Stomach (tissue), 9 donors: ENCODE data around the gene MRPL42. TPM values are rescaled to one million over a fixed set of nuclear protein-coding genes. Genes with fewer than 3 reads are reported as not detected.
"Not testable (repeated sequence)": the region's sequence is repeated elsewhere in the genome, so short reads cannot be mapped to it uniquely, and the experiment has no call there.

Experiments
- DNase-seq, 2 donors: peaks; one replicate each; pipeline versions ENCODE4 v3.0.0 to v3.0.0-alpha.2; 2013 to 2019
- H3K27ac ChIP-seq, 5 donors: fragments of 200-600 bp in 4 of 5; sonication (generic) in 4 of 5; one replicate each; pipeline ENCODE4 v1.5.1; 2013 to 2019; ENCODE audit warnings: mild to moderate bottlenecking in 1 of 5, moderate library complexity in 1 of 5
- H3K27me3 ChIP-seq, 3 donors: fragments of 200-600 bp; sonication (generic); one replicate each; pipeline ENCODE4 v1.5.1; 2017 to 2019; ENCODE audit warnings: mixed run types in 1 of 3
- H3K36me3 ChIP-seq, 4 donors: fragments of 200-600 bp; sonication (generic); 1 replicate in 3 of 4; 2 replicates in 1 of 4; pipeline ENCODE4 v1.5.1; 2016 to 2019
- H3K4me1 ChIP-seq, 4 donors: fragments of 200-600 bp; sonication (generic); one replicate each; pipeline ENCODE4 v1.5.1; 2016 to 2019
- H3K4me3 ChIP-seq, 4 donors: fragments of 200-600 bp; sonication (generic) in 3 of 4; one replicate each; pipeline ENCODE4 v1.5.1; 2016 to 2019; ENCODE audit warnings: mild to moderate bottlenecking in 1 of 4
- H3K9me3 ChIP-seq, 4 donors: fragments of 200-600 bp; sonication (generic); one replicate each; pipeline ENCODE4 v1.5.1; 2016 to 2019
- CTCF ChIP-seq, 7 experiments: fragments of 450-650 bp in 4 of 7; fragments of 200-600 bp in 3 of 7; sonication (generic) in 3 of 7; IDR thresholded peaks; one replicate each; pipeline ENCODE4 v1.5.1; 2016 to 2019; ENCODE audit warnings: antibody characterized with exemption in 7 of 7, control low read depth in 2 of 7, mild to moderate bottlenecking in 1 of 7
- EP300 ChIP-seq: sonication (generic); formaldehyde crosslinking; IDR thresholded peaks from one replicate; pipeline ENCODE4 v1.6.1; 2017; ENCODE audit warnings: antibody characterized with exemption
- POLR2A ChIP-seq, 4 donors: fragments of 450-650 bp; IDR thresholded peaks; one replicate each; pipeline ENCODE4 v1.6.1; 2016; ENCODE audit warnings: antibody characterized with exemption in 4 of 4, control low read depth in 2 of 4, mild to moderate bottlenecking in 1 of 4, moderate library complexity in 1 of 4
- POLR2AphosphoS5 ChIP-seq, 3 donors: sonication (generic); formaldehyde crosslinking; IDR thresholded peaks; one replicate each; pipeline ENCODE4 v1.6.1; 2016; ENCODE audit warnings: antibody characterized with exemption in 3 of 3
- WGBS, 5 donors: extraction: QIAGEN DNeasy Blood & Tissue Kit in 3 of 5; methylation state at CpG; one replicate each; pipeline versions ENCODE4 v1.1.5 to v1.1.7; 2013 to 2018; 5-methylcytosine and 5-hydroxymethylcytosine counted together
- intact Hi-C: fragments of 100-400 bp; cut with DNase I; formaldehyde crosslinking; loops from one replicate; pipeline ENCODE4 v1.15.1; 2023; ENCODE audit warnings: low total_unique reads
- polyA plus RNA-seq, 3 donors: library from polyadenylated mRNA; stranded (reverse); fragments of 200-250 nt; gene quantifications; one replicate each; pipeline ENCODE4 v1.2.3, GENCODE V29; 2013
- small RNA-seq, 4 donors: library from RNA; depleted of rRNA; stranded (forward); fragments of <200 nt; gene quantifications; one replicate each; pipeline ENCODE3, GENCODE V24; 2016
- total RNA-seq, 5 donors: library from RNA; depleted of rRNA; stranded (reverse); fragments of >200 nt; gene quantifications; one replicate each; pipeline versions ENCODE4 v1.1.0 to v1.2.3, GENCODE V29; 2014 to 2016
- donor health status: healthy with polysubstance abuse.
- donor health status: Bipolar disorder and iron deficiency.
- donor health status: healthy.

Gene MRPL42
- total and polyA plus RNA-seq, 8 donors = 3.5 to 90.1 (median 31.2) TPM

GRCh38 chr12:93552427-93552826, 85.1 kb downstream of the MRPL42 start:
- Histone ChIP-seq H3K27me3 (no peaks in the 10 kb centered on the region), H3K27ac (no peak overlapping the region), H3K9me3 (no peaks in the 10 kb centered on the region), H3K4me3 (no peak overlapping the region), H3K36me3 (peaks cover 0 to 3% (median 0%) of the 10 kb centered on the region in 4 donors), H3K4me1 (no peaks in the 10 kb centered on the region)
- intact Hi-C loops = no loop called here
- WGBS, 5 donors = 69 to 91% (median 79%) methylated on average over 4 of the region's 4 CpGs
- no peak for TF ChIP-seq CTCF (IDR thresholded peaks at IDR 0.05)
- TF ChIP-seq POLR2AphosphoS5 (IDR thresholded peaks at IDR 0.05) = no peak
- TF ChIP-seq EP300 = no peak
- no peak for TF ChIP-seq POLR2A (IDR thresholded peaks at IDR 0.05)
- no peak for DNase-seq

- H3K27me3 ChIP-seq, intact Hi-C loops, H3K4me1 ChIP-seq, DNase-seq, H3K27ac ChIP-seq, H3K4me3 ChIP-seq: not testable (repeated sequence)
- Histone ChIP-seq H3K9me3 (peaks cover 4 to 19% (median 10%) of the 10 kb centered on the region in 4 donors), H3K36me3 (peaks cover 0 to 18% (median 1%) of the 10 kb centered on the region in 4 donors)
Measured at GRCh38 chr12:93557879-93558278, 90.6 kb downstream of the MRPL42 start.

GRCh38 chr12:93558685-93559084, 91.4 kb downstream of the MRPL42 start:
- H3K4me3 ChIP-seq, H3K4me1 ChIP-seq, H3K27ac ChIP-seq, intact Hi-C loops, H3K27me3 ChIP-seq, DNase-seq: not testable (repeated sequence)
- peaks cover 0 to 18% (median 1%) of the 10 kb centered on the region in 4 donors for H3K36me3 ChIP-seq
- peaks cover 4 to 19% (median 10%) of the 10 kb centered on the region in 4 donors for H3K9me3 ChIP-seq
- 86 to 98% (median 90%) methylated on average over 1 of the region's 1 CpG for WGBS, 5 donors

- intact Hi-C loops = no loop called here
Measured at GRCh38 chr12:93563807-93564538, 96.7 kb downstream of the MRPL42 start.

GRCh38 chr12:93565760-93566159, 98.4 kb downstream of the MRPL42 start:
- intact Hi-C loops = loop anchor here (5.0 kb wide), 2 partner anchors 63 to 537 kb away; no protein-coding TSS in a partner anchor
- Histone ChIP-seq H3K4me3 (no peak overlapping the region), H3K27ac (no peak overlapping the region), H3K27me3 (no peaks in the 10 kb centered on the region), H3K9me3 (peaks cover 0 to 3% (median 0%) of the 10 kb centered on the region in 4 donors), H3K36me3 (peaks cover 0 to 44% (median 17%) of the 10 kb centered on the region in 4 donors), H3K4me1 (peaks cover 0 to 14% (median 11%) of the 10 kb centered on the region in 4 donors)
- no peak for TF ChIP-seq CTCF (IDR thresholded peaks at IDR 0.05)
- TF ChIP-seq POLR2AphosphoS5 (IDR thresholded peaks at IDR 0.05) = no peak
- TF ChIP-seq EP300 = no peak
- no peak for TF ChIP-seq POLR2A (IDR thresholded peaks at IDR 0.05)
- DNase-seq = no peak
- WGBS, 5 donors = 93 to 98% (median 95%) methylated on average over 3 of the region's 3 CpGs

More at GRCh38 chr12:93563807-93564538, 96.7 kb downstream of the MRPL42 start:
- H3K9me3 ChIP-seq = peaks cover 0 to 6% (median 2%) of the 10 kb centered on the region in 4 donors
- H3K27ac ChIP-seq = peak overlapping the region; percentile 16 to 68 (median 47)
- peaks cover 0 to 8% (median 5%) of the 10 kb centered on the region in 4 donors for H3K4me1 ChIP-seq
- 36 to 61% (median 51%) methylated on average over 6 of the region's 6 CpGs for WGBS, 5 donors
- H3K4me3 ChIP-seq = no peak overlapping the region
- TF ChIP-seq POLR2AphosphoS5 (IDR thresholded peaks at IDR 0.05) = peak in 2 of 3 donors; percentile 78 to 85
- TF ChIP-seq CTCF (IDR thresholded peaks at IDR 0.05) = no peak
- peaks cover 0 to 48% (median 17%) of the 10 kb centered on the region in 4 donors for H3K36me3 ChIP-seq
- H3K27me3 ChIP-seq = no peaks in the 10 kb centered on the region
- peak; percentile 53 to 80 for DNase-seq

Small RNA genes lying within 50 kb of the gene (small RNA-seq; reads per million reads assigned to genes)
- 0 reads per million in 4 donors for gene RF00019

Other genes starting within 250 kb of the MRPL42 start
- 10 to 100 TPM; 19.8 to 77.7 (median 38.8) TPM for gene NUDT4, start 89.6 kb upstream of the MRPL42 start, total RNA-seq
- 10 to 100 TPM; 17.5 to 28.0 (median 23.5) TPM for gene NUDT4, start 89.6 kb upstream of the MRPL42 start, polyA plus RNA-seq
- 10 to 100 TPM in 4 of 5 donors, 1 to 10 TPM in 1; 6.1 to 47.4 (median 17.9) TPM for gene UBE2N, start 25.6 kb upstream of the MRPL42 start, total RNA-seq
- 10 to 100 TPM; 38.8 to 65.7 (median 63.7) TPM for gene UBE2N, start 25.6 kb upstream of the MRPL42 start, polyA plus RNA-seq
- gene SOCS2, start 105.2 kb downstream of the MRPL42 start, total RNA-seq = 100 to 1,000 TPM in 1 of 5 donors, 10 to 100 TPM in 4; 42.0 to 111 (median 71.3) TPM
- 10 to 100 TPM; 13.5 to 55.8 (median 25.5) TPM for gene SOCS2, start 105.2 kb downstream of the MRPL42 start, polyA plus RNA-seq
- 10 to 100 TPM in 4 of 5 donors, 1 to 10 TPM in 1; 2.3 to 30.9 (median 18.7) TPM for gene CRADD, start 209.9 kb downstream of the MRPL42 start, total RNA-seq
- 10 to 100 TPM in 2 of 3 donors, 1 to 10 TPM in 1; 9.6 to 20.5 (median 13.0) TPM for gene CRADD, start 209.9 kb downstream of the MRPL42 start, polyA plus RNA-seq